PC-9 (cell line): ENCODE measurements around the gene B4GALNT3.

ENCODE experiments used
- EZH2 ChIP-seq: fragments of 200-600 bp; sonication (generic); IDR thresholded peaks from 2 replicates; pipeline ENCODE4 v1.8.0; 2017; ENCODE audit warnings: antibody characterized with exemption, low read depth
- TF ChIP-seq, protein P1 (sequence below): fragments of 200-600 bp; sonication (generic); conservative IDR thresholded peaks from 2 replicates; pipeline ENCODE4 v1.6.1; 2017; ENCODE audit warnings: mixed run types, antibody characterized with exemption, mild to moderate bottlenecking, moderate library complexity

DNA sequence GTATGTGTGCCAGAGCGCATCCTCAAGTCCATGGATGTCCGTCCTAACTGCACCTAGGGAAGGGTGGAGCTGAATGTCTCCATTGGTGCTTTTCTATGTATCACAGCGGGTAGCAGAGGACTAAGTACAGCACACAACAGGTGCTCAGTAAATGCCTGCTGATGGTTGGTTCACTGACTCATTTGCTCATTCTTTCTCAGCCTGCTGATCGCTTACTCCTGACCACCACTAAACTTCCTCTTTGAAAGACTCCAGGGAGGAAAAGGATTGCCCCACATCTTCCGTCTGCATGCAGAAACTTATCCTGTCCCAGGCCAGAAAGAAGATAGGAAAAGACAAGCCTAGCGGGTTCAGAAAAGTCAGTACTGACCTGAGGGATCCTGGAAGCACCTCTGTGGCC lies 66.3 kb downstream of the B4GALNT3 start:
- TF ChIP-seq, protein P1, sequence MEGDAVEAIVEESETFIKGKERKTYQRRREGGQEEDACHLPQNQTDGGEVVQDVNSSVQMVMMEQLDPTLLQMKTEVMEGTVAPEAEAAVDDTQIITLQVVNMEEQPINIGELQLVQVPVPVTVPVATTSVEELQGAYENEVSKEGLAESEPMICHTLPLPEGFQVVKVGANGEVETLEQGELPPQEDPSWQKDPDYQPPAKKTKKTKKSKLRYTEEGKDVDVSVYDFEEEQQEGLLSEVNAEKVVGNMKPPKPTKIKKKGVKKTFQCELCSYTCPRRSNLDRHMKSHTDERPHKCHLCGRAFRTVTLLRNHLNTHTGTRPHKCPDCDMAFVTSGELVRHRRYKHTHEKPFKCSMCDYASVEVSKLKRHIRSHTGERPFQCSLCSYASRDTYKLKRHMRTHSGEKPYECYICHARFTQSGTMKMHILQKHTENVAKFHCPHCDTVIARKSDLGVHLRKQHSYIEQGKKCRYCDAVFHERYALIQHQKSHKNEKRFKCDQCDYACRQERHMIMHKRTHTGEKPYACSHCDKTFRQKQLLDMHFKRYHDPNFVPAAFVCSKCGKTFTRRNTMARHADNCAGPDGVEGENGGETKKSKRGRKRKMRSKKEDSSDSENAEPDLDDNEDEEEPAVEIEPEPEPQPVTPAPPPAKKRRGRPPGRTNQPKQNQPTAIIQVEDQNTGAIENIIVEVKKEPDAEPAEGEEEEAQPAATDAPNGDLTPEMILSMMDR = no peak
- TF ChIP-seq EZH2 = no peak
